Lung (tissue), 12 donors: Measurements from ENCODE around the gene SHISA6. TPM values are rescaled to one million over a fixed set of nuclear protein-coding genes. Genes with fewer than 3 reads are reported as not detected.
"Not testable (repeated sequence)": the region's sequence is repeated elsewhere in the genome, so short reads cannot be mapped to it uniquely, and the experiment has no call there.

Experiments used
- ATAC-seq: fragments of 200-7000 bp; cut with Tn5 transposase; one replicate; pipeline ENCODE4 v1.9.1; 2020; ENCODE audit warnings: moderate number of reproducible peaks; ENCODE audit not compliant: insufficient read depth, low FRiP score
- DNase-seq, 3 donors: peaks; one replicate each; pipeline ENCODE4 v3.0.0-alpha.2; 2013 to 2017
- H3K27ac ChIP-seq, 2 donors: one replicate each; pipeline ENCODE4 v1.5.1; 2013; ENCODE audit warnings: mild to moderate bottlenecking in 2 of 2, moderate library complexity in 2 of 2, control low read depth in 1 of 2, inconsistent platforms in 1 of 2, low read depth in 1 of 2, low read length in 1 of 2
- H3K27me3 ChIP-seq, 3 donors: one replicate each; pipeline ENCODE4 v1.5.1; 2013; ENCODE audit warnings: low read length in 2 of 3; ENCODE audit not compliant: control insufficient read depth in 3 of 3, insufficient read depth in 3 of 3
- H3K36me3 ChIP-seq, 4 donors: one replicate each; pipeline ENCODE4 v1.5.1; 2013; ENCODE audit warnings: low read length in 4 of 4, mild to moderate bottlenecking in 1 of 4, moderate library complexity in 1 of 4; ENCODE audit not compliant: control insufficient read depth in 4 of 4, insufficient read depth in 4 of 4
- H3K4me1 ChIP-seq, 5 donors: one replicate each; pipeline ENCODE4 v1.5.1; 2013; ENCODE audit warnings: low read length in 5 of 5, mild to moderate bottlenecking in 2 of 5, moderate library complexity in 1 of 5; ENCODE audit not compliant: control insufficient read depth in 5 of 5, insufficient read depth in 5 of 5
- H3K4me3 ChIP-seq: one replicate; pipeline ENCODE4 v1.5.1; 2013; ENCODE audit warnings: mild to moderate bottlenecking, control low read depth, moderate library complexity
- H3K9ac ChIP-seq, 2 donors: one replicate each; pipeline ENCODE4 v1.5.1; 2013; ENCODE audit warnings: low read length in 2 of 2, control low read depth in 1 of 2; ENCODE audit not compliant: insufficient read depth in 1 of 2
- H3K9me3 ChIP-seq, 4 donors: one replicate each; pipeline ENCODE4 v1.5.1; 2013; ENCODE audit warnings: low read length in 3 of 4, mild to moderate bottlenecking in 1 of 4, moderate library complexity in 1 of 4; ENCODE audit not compliant: control insufficient read depth in 4 of 4, insufficient read depth in 3 of 4
- WGBS, 2 donors: extraction: QIAGEN DNeasy Blood & Tissue Kit; methylation state at CpG; one replicate each; pipeline ENCODE4 v1.1.7; 2013; 5-methylcytosine and 5-hydroxymethylcytosine counted together
- polyA plus RNA-seq, 2 donors: library from polyadenylated mRNA; stranded (reverse); fragments of 200-250 nt; gene quantifications; one replicate each; pipeline ENCODE4 v1.2.1, GENCODE V29; 2013
- total RNA-seq, 2 donors: library from RNA; depleted of rRNA in 1 of 2; stranded (reverse); fragments of >200 nt in 1 of 2; gene quantifications; one replicate each; pipeline ENCODE4 v1.2.1, GENCODE V29; 2014 to 2021
- TF ChIP-seq, protein P1 (sequence below): IDR thresholded peaks from 2 replicates; pipeline ENCODE4 v1.5.1; 2012; ENCODE audit warnings: mild to moderate bottlenecking; ENCODE audit errors: control extremely low read depth, extremely low read depth
- donor health status: control.
- donor health status: control.
- donor health status: Bipolar disorder and iron deficiency.
- donor health status: healthy.
- donor health status: DM: yes; HTN: yes; CAD: no.

Gene SHISA6
- total and polyA plus RNA-seq, 4 donors = 0.03 to 0.34 (median 0.11) TPM

DNA sequence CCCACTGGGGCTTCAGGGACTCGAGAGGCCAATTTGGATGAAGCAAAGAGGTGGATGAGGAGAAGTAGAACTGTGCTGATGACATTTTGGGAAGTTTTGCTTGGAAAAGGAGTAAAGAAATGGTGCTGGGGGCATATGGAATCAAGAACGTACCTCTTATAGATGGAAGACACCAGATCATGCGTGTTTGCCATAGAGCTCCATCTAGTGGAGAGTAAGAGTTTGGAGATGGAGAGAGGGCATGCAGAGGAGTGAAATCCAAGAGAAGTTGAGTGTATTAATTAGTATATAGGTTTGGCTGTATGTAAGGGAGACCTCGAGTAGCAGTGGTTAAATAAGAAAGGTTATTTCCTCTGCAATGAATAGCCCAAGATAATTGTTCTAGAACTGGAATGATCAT lies 56.0 kb downstream of the SHISA6 start:
- H3K4me1 ChIP-seq = peaks cover 0 to 2% (median 0%) of the 10 kb centered on the region in 5 donors
- H3K36me3 ChIP-seq = no peaks in the 10 kb centered on the region
- no peak overlapping the region for H3K9ac ChIP-seq
- TF ChIP-seq, protein P1, sequence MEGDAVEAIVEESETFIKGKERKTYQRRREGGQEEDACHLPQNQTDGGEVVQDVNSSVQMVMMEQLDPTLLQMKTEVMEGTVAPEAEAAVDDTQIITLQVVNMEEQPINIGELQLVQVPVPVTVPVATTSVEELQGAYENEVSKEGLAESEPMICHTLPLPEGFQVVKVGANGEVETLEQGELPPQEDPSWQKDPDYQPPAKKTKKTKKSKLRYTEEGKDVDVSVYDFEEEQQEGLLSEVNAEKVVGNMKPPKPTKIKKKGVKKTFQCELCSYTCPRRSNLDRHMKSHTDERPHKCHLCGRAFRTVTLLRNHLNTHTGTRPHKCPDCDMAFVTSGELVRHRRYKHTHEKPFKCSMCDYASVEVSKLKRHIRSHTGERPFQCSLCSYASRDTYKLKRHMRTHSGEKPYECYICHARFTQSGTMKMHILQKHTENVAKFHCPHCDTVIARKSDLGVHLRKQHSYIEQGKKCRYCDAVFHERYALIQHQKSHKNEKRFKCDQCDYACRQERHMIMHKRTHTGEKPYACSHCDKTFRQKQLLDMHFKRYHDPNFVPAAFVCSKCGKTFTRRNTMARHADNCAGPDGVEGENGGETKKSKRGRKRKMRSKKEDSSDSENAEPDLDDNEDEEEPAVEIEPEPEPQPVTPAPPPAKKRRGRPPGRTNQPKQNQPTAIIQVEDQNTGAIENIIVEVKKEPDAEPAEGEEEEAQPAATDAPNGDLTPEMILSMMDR = no peak
- H3K4me3 ChIP-seq = no peak overlapping the region
- 44 to 61% methylated on average over 4 of the region's 4 CpGs for WGBS, 2 donors
- H3K27ac ChIP-seq = no peak overlapping the region
- DNase-seq (peak in 2 of 3 donors; percentile 7 to 21), ATAC-seq (no peak)
- H3K27me3 ChIP-seq = peaks cover 0 to 2% (median 0%) of the 10 kb centered on the region in 3 donors
- peaks cover 0 to 5% (median 0%) of the 10 kb centered on the region in 4 donors for H3K9me3 ChIP-seq

DNA sequence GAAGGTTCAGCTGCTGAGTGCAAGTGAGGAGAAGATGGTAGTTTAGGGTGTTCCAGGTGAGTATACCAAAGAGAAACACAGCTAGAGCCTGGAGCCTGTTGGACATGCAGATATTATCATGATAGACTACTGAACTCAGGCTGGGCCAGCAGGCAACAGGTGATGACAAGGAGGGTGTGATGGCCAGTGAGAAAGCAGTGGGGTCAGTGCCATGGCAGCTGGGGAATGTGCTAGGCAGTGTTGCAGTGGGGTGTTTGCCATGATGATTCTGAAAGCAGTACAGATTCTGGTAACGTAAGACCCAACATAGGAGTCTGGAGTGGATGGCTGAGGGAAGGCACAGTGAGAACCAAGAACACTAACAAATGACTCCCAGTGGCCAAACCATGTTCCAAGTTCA lies 57.4 kb downstream of the SHISA6 start:
- Histone ChIP-seq H3K27me3 (peaks cover 0 to 2% (median 0%) of the 10 kb centered on the region in 3 donors), H3K36me3 (no peaks in the 10 kb centered on the region), H3K4me1 (peaks cover 0 to 2% (median 0%) of the 10 kb centered on the region in 5 donors), H3K4me3 (no peak overlapping the region), H3K9ac (no peak overlapping the region), H3K9me3 (peaks cover 0 to 5% (median 0%) of the 10 kb centered on the region in 4 donors), H3K27ac (no peak overlapping the region)
- DNase-seq (no peak), ATAC-seq (no peak)
- WGBS, 2 donors = 93 to 94% methylated on average over 1 of the region's 1 CpG
- TF ChIP-seq, protein P1 = no peak

DNA sequence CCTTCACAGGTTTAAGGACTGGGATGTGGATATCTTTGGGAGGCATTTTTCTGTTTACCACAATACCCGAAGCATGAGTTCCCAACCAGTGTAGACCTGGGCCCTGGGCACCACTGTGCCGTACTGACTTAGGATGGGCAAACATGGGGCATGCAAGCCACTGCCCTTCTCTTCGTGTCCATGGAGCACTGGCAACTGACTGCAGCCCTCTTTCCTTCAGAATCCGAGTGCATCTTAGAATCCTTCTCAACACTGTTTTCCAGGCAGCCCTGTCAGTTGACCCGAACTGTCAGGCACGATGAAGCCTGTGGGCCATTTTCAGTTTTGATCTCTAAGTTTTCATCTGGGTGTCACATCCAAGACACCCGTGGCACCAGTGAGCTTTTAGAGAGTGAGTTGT lies 59.2 kb downstream of the SHISA6 start:
- ATAC-seq (no peak), DNase-seq (no peak)
- no peak overlapping the region for H3K27ac ChIP-seq
- WGBS, 2 donors = 87 to 90% methylated on average over 7 of the region's 7 CpGs
- TF ChIP-seq, protein P1 = no peak
- H3K27me3 ChIP-seq = no peaks in the 10 kb centered on the region
- H3K9me3 ChIP-seq = peaks cover 0 to 3% (median 0%) of the 10 kb centered on the region in 4 donors
- H3K4me1 ChIP-seq = no peaks in the 10 kb centered on the region
- no peaks in the 10 kb centered on the region for H3K36me3 ChIP-seq
- H3K9ac ChIP-seq = no peak overlapping the region
- no peak overlapping the region for H3K4me3 ChIP-seq

DNA sequence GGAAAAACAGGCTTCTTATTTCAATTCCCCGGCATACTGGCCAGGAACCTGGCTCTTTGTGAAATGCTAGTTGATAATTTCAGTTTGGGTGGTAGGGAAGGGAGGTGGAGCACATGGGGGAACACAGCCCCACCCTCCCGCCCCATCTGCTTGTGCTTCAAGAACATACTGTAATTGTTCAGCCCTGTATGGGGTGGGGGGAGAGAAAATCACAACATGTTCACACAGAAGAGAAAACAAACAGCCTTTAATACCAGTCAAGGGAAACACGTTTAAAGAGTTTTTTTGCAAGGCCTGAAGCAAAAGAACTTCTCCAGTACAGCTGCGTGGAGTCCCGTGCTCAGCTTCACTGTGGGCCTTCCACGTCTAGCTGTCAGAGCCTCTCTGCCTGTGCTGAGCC lies 59.7 kb downstream of the SHISA6 start:
- no peaks in the 10 kb centered on the region for H3K27me3 ChIP-seq
- 80 to 89% methylated on average over 6 of the region's 6 CpGs for WGBS, 2 donors
- DNase-seq (no peak), ATAC-seq (no peak)
- no peaks in the 10 kb centered on the region for H3K36me3 ChIP-seq
- no peak overlapping the region for H3K4me3 ChIP-seq
- TF ChIP-seq, protein P1 = no peak
- peaks cover 0 to 3% (median 0%) of the 10 kb centered on the region in 4 donors for H3K9me3 ChIP-seq
- no peaks in the 10 kb centered on the region for H3K4me1 ChIP-seq
- no peak overlapping the region for H3K9ac ChIP-seq
- no peak overlapping the region for H3K27ac ChIP-seq

DNA sequence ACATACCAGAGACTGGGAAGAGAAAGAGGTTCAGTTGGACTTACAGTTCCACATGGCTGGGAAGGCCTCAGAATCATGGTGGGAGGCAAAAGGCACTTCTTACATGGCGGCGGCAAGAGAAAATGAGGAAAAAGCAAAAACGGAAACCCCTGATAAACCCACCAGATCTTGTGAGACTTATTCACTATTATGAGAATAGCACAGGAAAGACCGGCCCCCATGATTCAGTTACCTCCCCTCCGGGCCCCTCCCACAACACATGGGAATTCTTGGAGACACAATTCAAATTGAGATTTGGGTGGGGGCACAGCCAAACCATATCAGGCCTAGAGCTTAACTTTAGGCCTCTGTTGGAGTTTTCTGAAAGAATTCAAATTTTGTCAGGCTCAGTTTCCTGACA lies 60.9 kb downstream of the SHISA6 start:
- H3K27ac ChIP-seq, H3K9me3 ChIP-seq, ATAC-seq, H3K4me1 ChIP-seq, H3K4me3 ChIP-seq, DNase-seq, H3K36me3 ChIP-seq, H3K9ac ChIP-seq, H3K27me3 ChIP-seq: not testable (repeated sequence)
- WGBS, 2 donors = 95 to 98% methylated on average over 5 of the region's 5 CpGs
